Lower leg skin (tissue), 3 donors: Measurements from ENCODE around the gene JAKMIP2.

Experiments used
- POLR2A ChIP-seq, 2 donors: fragments of 450-650 bp; IDR thresholded peaks; one replicate each; pipeline ENCODE4 v1.6.1; 2016 to 2017; ENCODE audit warnings: antibody characterized with exemption in 2 of 2, mild to moderate bottlenecking in 1 of 2, moderate library complexity in 1 of 2
- TF ChIP-seq, protein P1 (sequence below), 3 donors: fragments of 450-650 bp; IDR thresholded peaks; one replicate each; pipeline ENCODE4 v1.5.1; 2016; ENCODE audit warnings: antibody characterized with exemption in 3 of 3, mild to moderate bottlenecking in 3 of 3, moderate library complexity in 2 of 3

DNA sequence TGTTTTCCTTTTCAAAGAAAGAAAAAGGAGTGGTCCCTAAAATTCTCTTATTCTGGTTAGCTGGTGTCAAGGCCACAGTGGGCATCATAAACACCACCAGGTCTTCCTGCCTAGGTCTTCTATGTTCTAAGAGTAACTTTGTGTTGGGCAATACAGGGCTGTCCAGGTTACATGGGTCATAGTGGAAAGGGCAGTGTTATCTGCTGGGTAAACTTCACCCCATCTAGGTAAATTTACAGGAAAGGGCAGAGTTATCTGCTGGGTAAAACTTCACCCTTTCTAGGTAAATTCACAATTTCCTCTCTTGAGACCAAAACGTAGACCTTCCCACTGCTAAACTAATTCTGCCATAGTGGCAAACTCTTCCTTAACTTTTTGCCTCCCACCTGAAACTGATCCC is 18.9 kb upstream of the JAKMIP2 start:
- TF ChIP-seq, protein P1, sequence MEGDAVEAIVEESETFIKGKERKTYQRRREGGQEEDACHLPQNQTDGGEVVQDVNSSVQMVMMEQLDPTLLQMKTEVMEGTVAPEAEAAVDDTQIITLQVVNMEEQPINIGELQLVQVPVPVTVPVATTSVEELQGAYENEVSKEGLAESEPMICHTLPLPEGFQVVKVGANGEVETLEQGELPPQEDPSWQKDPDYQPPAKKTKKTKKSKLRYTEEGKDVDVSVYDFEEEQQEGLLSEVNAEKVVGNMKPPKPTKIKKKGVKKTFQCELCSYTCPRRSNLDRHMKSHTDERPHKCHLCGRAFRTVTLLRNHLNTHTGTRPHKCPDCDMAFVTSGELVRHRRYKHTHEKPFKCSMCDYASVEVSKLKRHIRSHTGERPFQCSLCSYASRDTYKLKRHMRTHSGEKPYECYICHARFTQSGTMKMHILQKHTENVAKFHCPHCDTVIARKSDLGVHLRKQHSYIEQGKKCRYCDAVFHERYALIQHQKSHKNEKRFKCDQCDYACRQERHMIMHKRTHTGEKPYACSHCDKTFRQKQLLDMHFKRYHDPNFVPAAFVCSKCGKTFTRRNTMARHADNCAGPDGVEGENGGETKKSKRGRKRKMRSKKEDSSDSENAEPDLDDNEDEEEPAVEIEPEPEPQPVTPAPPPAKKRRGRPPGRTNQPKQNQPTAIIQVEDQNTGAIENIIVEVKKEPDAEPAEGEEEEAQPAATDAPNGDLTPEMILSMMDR (IDR thresholded peaks at IDR 0.05) = no peak
- no peak for TF ChIP-seq POLR2A (IDR thresholded peaks at IDR 0.05)
